Stomach (tissue), 9 donors: Measurements from ENCODE around the gene LRCH1. TPM values are rescaled to one million over a fixed set of nuclear protein-coding genes. Genes with fewer than 3 reads are reported as not detected.

Experiments used
- DNase-seq, 2 donors: peaks; one replicate each; pipeline versions ENCODE4 v3.0.0 to v3.0.0-alpha.2; 2013 to 2019
- H3K27ac ChIP-seq, 5 donors: fragments of 200-600 bp in 4 of 5; sonication (generic) in 4 of 5; one replicate each; pipeline ENCODE4 v1.5.1; 2013 to 2019; ENCODE audit warnings: mild to moderate bottlenecking in 1 of 5, moderate library complexity in 1 of 5
- H3K27me3 ChIP-seq, 3 donors: fragments of 200-600 bp; sonication (generic); one replicate each; pipeline ENCODE4 v1.5.1; 2017 to 2019; ENCODE audit warnings: mixed run types in 1 of 3
- H3K36me3 ChIP-seq, 4 donors: fragments of 200-600 bp; sonication (generic); 1 replicate in 3 of 4; 2 replicates in 1 of 4; pipeline ENCODE4 v1.5.1; 2016 to 2019
- H3K4me1 ChIP-seq, 4 donors: fragments of 200-600 bp; sonication (generic); one replicate each; pipeline ENCODE4 v1.5.1; 2016 to 2019
- H3K4me3 ChIP-seq, 4 donors: fragments of 200-600 bp; sonication (generic) in 3 of 4; one replicate each; pipeline ENCODE4 v1.5.1; 2016 to 2019; ENCODE audit warnings: mild to moderate bottlenecking in 1 of 4
- H3K9me3 ChIP-seq, 4 donors: fragments of 200-600 bp; sonication (generic); one replicate each; pipeline ENCODE4 v1.5.1; 2016 to 2019
- CTCF ChIP-seq, 7 experiments: fragments of 450-650 bp in 4 of 7; fragments of 200-600 bp in 3 of 7; sonication (generic) in 3 of 7; IDR thresholded peaks; one replicate each; pipeline ENCODE4 v1.5.1; 2016 to 2019; ENCODE audit warnings: antibody characterized with exemption in 7 of 7, control low read depth in 2 of 7, mild to moderate bottlenecking in 1 of 7
- EP300 ChIP-seq: sonication (generic); formaldehyde crosslinking; IDR thresholded peaks from one replicate; pipeline ENCODE4 v1.6.1; 2017; ENCODE audit warnings: antibody characterized with exemption
- POLR2A ChIP-seq, 4 donors: fragments of 450-650 bp; IDR thresholded peaks; one replicate each; pipeline ENCODE4 v1.6.1; 2016; ENCODE audit warnings: antibody characterized with exemption in 4 of 4, control low read depth in 2 of 4, mild to moderate bottlenecking in 1 of 4, moderate library complexity in 1 of 4
- POLR2AphosphoS5 ChIP-seq, 3 donors: sonication (generic); formaldehyde crosslinking; IDR thresholded peaks; one replicate each; pipeline ENCODE4 v1.6.1; 2016; ENCODE audit warnings: antibody characterized with exemption in 3 of 3
- WGBS, 5 donors: extraction: QIAGEN DNeasy Blood & Tissue Kit in 3 of 5; methylation state at CpG; one replicate each; pipeline versions ENCODE4 v1.1.5 to v1.1.7; 2013 to 2018; 5-methylcytosine and 5-hydroxymethylcytosine counted together
- intact Hi-C: fragments of 100-400 bp; cut with DNase I; formaldehyde crosslinking; loops from one replicate; pipeline ENCODE4 v1.15.1; 2023; ENCODE audit warnings: low total_unique reads
- polyA plus RNA-seq, 3 donors: library from polyadenylated mRNA; stranded (reverse); fragments of 200-250 nt; gene quantifications; one replicate each; pipeline ENCODE4 v1.2.3, GENCODE V29; 2013
- total RNA-seq, 5 donors: library from RNA; depleted of rRNA; stranded (reverse); fragments of >200 nt; gene quantifications; one replicate each; pipeline versions ENCODE4 v1.1.0 to v1.2.3, GENCODE V29; 2014 to 2016
- donor health status: healthy with polysubstance abuse.
- donor health status: Bipolar disorder and iron deficiency.
- donor health status: healthy.

LRCH1 gene
- total and polyA plus RNA-seq, 8 donors, result 5.4 to 70.6 (median 19.4) TPM

- no peak for TF ChIP-seq POLR2A (IDR thresholded peaks at IDR 0.05)
- Histone ChIP-seq H3K27ac (no peak overlapping the region), H3K27me3 (no peaks in the 10 kb centered on the region), H3K4me3 (no peak overlapping the region), H3K36me3 (no peaks in the 10 kb centered on the region), H3K9me3 (no peaks in the 10 kb centered on the region), H3K4me1 (peaks cover 4 to 80% (median 39%) of the 10 kb centered on the region in 4 donors)
- intact Hi-C loops, result loop anchor here (10.0 kb wide), 1 partner anchor 45 kb away; no protein-coding TSS in a partner anchor
- WGBS, 5 donors, result 52 to 62% (median 56%) methylated on average over 2 of the region's 2 CpGs
- no peak for DNase-seq
These were observed 6.4 kb downstream of the LRCH1 start for GRCh38 chr13:46559272-46559805.

GRCh38 chr13:46560778-46561177 is 7.8 kb downstream of the LRCH1 start:
- Histone ChIP-seq H3K9me3 (no peaks in the 10 kb centered on the region), H3K27me3 (no peaks in the 10 kb centered on the region), H3K4me1 (peaks cover 5 to 84% (median 39%) of the 10 kb centered on the region in 4 donors), H3K36me3 (no peaks in the 10 kb centered on the region), H3K4me3 (no peak overlapping the region), H3K27ac (no peak overlapping the region)
- TF ChIP-seq EP300, result no peak
- TF ChIP-seq POLR2AphosphoS5 (IDR thresholded peaks at IDR 0.05), result no peak
- TF ChIP-seq CTCF (IDR thresholded peaks at IDR 0.05), result no peak
- no peak for TF ChIP-seq POLR2A (IDR thresholded peaks at IDR 0.05)
- DNase-seq, result no peak
- intact Hi-C loops, result no loop called here

- no peak for TF ChIP-seq POLR2A (IDR thresholded peaks at IDR 0.05)
- TF ChIP-seq EP300, result no peak
- no peak for TF ChIP-seq CTCF (IDR thresholded peaks at IDR 0.05)
- no peak for TF ChIP-seq POLR2AphosphoS5 (IDR thresholded peaks at IDR 0.05)
- H3K4me3 ChIP-seq, result no peak overlapping the region
- H3K27me3 ChIP-seq, result no peaks in the 10 kb centered on the region
- no peaks in the 10 kb centered on the region for H3K36me3 ChIP-seq
- no peak for DNase-seq
- H3K4me1 ChIP-seq, result peaks cover 5 to 84% (median 42%) of the 10 kb centered on the region in 4 donors
- intact Hi-C loops, result no loop called here
- WGBS, 5 donors, result 40 to 73% (median 63%) methylated on average over 2 of the region's 2 CpGs
- no peaks in the 10 kb centered on the region for H3K9me3 ChIP-seq
- H3K27ac ChIP-seq, result no peak overlapping the region
These were observed 8.3 kb downstream of the LRCH1 start for GRCh38 chr13:46561286-46561685.

GRCh38 chr13:46561691-46562090 is 8.7 kb downstream of the LRCH1 start:
- no peak for TF ChIP-seq POLR2AphosphoS5 (IDR thresholded peaks at IDR 0.05)
- TF ChIP-seq CTCF (IDR thresholded peaks at IDR 0.05), result no peak
- TF ChIP-seq POLR2A (IDR thresholded peaks at IDR 0.05), result no peak
- no peak for TF ChIP-seq EP300
- Histone ChIP-seq H3K36me3 (no peaks in the 10 kb centered on the region), H3K27me3 (no peaks in the 10 kb centered on the region), H3K9me3 (no peaks in the 10 kb centered on the region), H3K4me1 (peaks cover 5 to 84% (median 42%) of the 10 kb centered on the region in 4 donors), H3K4me3 (no peak overlapping the region), H3K27ac (no peak overlapping the region)
- 91 to 100% (median 96%) methylated on average over 1 of the region's 1 CpG for WGBS, 5 donors
- intact Hi-C loops, result no loop called here
- DNase-seq, result no peak

- Histone ChIP-seq H3K27ac (no peak overlapping the region), H3K36me3 (no peaks in the 10 kb centered on the region), H3K4me3 (no peak overlapping the region), H3K27me3 (no peaks in the 10 kb centered on the region), H3K4me1 (peaks cover 5 to 84% (median 43%) of the 10 kb centered on the region in 4 donors), H3K9me3 (no peaks in the 10 kb centered on the region)
- WGBS, 5 donors, result 90 to 100% (median 99%) methylated on average over 2 of the region's 2 CpGs
- intact Hi-C loops, result no loop called here
- no peak for DNase-seq
- TF ChIP-seq EP300 (no peak), POLR2AphosphoS5 (IDR thresholded peaks at IDR 0.05) (no peak), POLR2A (IDR thresholded peaks at IDR 0.05) (no peak), CTCF (IDR thresholded peaks at IDR 0.05) (no peak)
These were observed 9.2 kb downstream of the LRCH1 start for GRCh38 chr13:46562152-46562551.
